EL (cell line): ENCODE data around the gene NODAL.

Experiments used
- DNase-seq: peaks from one replicate; pipeline ENCODE4 v3.0.0-alpha.2; 2016

NODAL gene

DNA sequence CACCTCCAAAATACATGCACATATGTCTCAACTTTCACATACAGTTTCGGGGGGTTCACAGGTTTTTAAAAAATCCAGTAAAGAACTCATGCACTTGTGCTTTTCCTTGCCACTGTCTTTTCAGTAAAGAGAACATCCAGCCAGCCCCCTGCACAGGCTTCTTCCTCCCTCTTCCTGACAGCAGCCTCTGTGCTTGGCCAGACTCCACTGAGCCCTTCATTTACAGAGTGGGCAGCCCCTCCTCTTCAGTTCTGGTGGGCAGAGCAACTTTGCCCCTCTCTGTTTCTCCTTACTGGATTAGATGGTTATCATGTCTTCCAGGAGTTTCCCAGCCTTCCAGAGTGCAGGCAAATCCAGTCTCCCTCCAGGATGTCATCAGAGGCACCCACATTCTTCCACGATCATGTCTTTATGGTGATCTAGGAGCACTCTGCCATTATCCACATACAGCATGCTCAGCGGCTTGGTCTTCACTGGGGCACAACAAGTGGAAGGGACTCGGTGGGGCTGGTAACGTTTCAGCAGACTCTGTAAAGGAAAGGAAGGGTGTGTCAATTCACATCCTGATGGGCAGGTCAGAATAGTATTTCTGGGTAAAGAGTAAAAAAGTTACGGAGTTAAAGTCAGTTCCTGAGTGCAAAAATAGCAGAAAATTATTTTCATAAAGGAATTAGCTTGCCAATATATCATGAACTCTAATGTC lies 8.8 kb downstream of the NODAL start:
- DNase-seq = no peak

DNA sequence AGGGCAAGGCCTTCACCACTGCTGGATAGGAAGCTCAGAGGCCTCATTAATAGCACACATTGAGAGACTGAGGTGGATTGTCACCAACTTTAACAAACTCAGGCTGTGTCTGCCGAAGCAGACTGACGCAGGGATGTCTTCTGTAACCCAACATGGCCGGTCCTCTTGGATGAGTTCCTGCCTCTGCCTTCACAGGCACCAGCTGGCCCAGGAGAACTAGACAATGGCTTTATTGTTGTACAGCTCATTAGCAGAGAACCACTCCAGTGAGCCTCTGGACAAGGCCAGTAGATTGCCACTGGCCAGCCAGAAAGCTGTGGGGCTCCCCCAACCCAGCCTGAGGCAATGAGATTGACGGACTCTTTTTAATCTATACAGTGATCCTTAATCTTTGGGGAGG lies 9.4 kb downstream of the NODAL start:
- no peak for DNase-seq

DNA sequence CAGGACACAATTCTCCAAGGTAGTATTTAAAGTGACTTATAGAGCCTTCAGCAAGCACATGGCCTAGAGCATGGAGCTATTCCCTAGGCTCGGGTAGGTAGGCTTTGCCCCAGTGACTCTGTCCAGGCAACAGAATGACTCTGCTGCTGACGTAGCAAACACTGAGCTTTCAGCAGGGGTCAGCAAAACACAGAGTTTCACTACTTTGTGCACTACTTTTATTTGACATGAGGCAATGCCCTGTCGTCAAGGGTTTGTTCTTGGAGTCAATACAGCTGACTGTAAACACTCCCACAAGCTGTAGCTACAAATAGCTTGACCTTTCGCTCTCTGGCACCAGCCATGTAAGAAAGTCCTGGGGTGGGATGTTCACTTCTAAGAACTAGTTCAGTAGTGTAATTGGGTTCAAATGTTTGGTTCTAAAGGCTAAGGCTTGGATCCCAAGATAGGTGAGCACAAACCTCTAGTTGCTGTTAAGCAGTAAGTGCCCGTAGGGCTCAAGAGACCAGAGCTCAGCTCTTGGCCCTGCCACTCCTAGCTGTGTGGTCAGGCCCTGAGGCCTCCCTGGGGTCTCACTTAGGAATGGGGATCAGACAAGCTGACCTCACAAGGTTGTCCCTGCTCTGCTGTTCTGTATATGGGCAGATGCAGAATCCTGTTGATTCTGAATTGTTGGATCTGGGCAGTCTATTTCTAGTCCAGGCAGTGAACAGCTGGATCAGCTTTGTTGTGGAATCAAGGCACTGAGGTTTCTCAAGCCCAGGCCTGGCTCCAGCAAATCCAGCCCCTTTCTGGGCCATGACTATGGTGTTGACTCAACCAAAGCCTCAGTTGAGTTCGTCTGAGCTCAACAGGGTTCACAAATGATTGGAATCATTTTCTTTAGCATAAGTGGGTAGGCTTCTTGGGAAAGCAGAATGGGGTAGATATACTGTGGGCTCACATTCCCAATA lies 10.7 kb downstream of the NODAL start:
- no peak for DNase-seq

DNA sequence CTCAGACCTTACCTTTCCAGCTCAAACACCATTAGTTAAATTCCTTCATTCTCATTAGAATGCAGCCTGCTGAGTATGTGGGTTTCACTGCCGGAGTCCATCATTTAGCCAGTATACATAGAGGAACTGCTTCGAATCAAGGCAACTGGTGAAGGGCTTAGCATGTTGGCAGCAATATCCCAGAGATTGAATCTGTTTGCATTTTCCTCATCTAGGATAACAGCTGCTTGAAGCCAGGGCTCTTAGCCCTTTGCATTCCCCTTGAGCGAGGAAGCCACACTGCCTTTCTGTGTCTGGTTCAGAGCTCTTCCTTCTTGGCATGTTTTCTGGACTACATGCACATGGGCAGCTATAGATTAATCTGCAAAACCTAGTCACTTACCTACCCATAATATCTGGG lies 14.7 kb downstream of the NODAL start:
- DNase-seq = no peak

DNA sequence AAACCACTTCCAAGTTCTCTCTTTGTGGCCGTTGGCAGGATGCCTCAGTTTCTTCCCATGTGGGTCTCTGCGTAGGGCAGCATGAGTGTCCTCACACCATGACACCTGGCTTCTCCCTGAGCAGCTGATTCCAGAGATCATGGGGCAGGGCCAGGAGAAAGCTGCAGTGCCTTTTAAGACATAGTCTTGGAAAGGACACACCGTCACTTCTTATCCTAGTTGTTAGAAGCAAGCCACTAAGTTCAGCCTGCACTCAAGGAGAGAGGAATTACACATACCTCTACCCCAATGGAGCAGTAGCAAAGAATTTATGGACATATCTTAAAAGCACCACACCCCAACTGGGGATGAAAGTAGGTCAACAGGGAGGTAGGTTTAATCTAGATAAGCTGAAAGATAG lies 16.4 kb downstream of the NODAL start:
- DNase-seq = no peak

DNA sequence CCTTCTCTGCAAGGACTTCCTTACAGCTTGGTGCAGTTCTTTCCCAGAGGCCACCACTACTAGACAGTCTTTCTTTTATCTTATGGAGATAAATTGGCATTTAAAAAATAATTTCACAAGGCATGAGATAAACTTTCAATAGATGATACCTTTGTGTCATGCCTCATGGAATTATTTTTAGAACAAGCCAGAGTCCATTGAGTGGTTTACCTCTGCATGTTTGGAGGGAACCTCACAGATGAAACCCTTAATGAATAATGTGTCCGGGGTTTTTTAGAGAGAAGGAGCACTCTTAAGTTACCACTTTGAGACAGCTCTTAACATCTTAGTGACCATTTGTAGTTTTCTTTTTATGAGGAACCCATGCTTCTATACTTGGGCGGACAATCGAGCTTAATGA lies 17.2 kb downstream of the NODAL start:
- no peak for DNase-seq

DNA sequence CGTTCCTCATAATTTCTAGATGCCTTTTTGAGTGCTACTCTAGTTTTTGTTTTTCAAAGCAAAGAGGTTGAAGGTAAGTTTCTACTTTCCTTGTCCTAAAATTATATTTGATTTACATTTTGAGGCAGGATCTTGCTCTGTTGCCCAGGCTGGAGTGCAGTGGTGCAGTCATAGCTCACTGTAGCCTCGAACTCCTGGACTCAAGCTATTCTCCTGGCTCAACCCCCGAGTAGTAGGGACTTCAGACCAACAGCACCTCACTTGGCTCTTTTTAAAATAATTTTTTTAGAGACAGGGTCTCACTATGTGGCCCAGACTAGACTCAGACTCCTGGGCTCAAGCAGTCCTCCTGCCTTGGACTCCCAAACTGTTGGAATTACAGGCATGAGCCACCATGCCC lies 22.8 kb downstream of the NODAL start:
- DNase-seq = no peak

DNA sequence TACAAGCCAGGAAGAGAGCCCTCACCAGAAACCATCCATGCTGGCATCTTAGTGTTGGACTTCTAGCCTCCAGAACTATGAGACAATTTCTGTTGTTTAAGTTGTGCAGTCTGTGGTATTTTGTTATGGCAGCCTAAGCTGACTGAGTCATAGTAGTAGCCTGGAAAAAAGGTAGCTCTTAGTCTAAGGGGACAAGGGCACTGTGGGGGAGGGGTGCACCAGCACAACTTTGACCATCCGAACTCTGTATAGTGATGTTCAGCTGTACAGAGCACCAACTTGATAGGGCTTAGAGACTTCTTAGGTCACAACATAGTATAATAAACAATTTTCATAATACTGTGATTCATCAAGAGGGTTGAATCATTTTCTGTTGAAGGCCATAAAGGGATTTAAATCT lies 23.3 kb downstream of the NODAL start:
- peak; percentile 68 for DNase-seq

DNA sequence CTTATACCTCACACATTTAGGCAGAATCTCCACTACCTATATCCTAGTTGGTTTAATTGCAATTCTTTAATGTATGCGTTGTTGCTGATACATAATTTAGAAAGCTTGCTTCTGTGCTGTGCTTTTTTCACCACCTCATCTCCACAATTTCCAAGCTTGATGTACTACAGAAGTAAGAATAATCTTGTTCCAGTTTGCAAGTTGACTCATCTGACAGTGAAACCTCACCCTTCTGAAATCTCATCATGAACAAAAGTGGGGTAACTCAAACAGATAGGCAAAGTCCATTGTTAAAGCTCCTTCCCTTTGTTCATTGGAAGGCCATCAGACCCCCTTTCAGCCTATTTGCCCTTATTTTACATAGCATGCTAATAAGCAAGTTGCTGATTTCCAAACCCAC lies 23.9 kb downstream of the NODAL start:
- no peak for DNase-seq

DNA sequence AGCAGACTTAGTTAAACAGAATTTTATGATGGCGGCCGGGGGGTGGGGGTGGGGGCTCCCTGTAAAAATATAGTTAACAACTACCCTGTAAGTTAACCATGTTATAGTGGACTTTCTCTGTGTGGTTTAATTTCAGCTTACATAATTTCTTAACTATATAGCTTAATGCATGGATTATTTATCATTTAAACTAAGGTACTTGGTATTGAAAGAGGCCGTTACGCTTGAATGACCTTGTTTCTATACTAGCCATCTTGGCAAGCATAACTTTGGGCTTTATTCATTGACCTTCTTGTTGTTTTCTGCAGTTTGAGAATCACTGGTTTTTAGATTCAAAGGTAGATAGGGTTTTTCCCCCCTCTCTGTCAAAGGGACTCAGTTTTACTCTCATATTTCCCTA lies 29.1 kb downstream of the NODAL start:
- no peak for DNase-seq

DNA sequence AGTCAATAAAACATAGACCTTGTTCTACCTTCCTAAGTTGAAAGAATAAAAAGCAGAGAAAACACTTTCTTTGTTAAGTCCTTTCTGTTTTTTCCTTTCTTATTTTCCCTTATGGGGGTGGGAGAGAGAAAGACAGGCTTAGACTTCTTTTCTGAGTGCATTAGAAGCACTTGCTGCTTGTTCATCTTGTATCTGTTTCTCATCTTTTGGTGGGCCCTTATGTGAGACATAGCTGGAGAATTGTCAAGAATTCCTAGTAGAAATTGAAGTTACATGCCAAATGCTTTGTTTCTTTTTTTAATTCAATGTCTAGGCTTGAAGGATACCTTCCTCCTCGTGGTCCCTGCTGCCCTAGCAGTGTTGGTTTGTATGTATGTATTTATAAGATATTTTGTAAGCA lies 30.9 kb downstream of the NODAL start:
- DNase-seq = no peak

DNA sequence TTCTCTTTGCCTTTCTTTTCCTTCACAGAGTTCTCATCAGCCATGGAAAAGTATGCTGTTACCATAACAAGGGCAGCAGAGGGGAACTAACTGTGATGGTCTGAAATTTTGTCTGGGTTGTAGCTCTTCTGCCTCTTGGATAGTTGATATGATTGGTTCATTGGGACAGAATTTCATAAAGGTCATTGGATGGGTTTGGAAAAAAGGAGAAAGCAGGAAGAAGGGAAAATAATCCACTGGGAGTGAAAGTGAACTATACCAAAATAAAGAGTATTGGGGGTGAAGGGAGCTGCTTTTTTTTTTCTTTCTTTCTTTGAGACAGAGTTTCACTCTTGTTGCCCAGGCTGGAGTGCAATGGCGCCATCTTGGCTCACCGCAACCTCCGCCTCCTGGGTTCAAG lies 31.7 kb downstream of the NODAL start:
- DNase-seq = no peak

DNA sequence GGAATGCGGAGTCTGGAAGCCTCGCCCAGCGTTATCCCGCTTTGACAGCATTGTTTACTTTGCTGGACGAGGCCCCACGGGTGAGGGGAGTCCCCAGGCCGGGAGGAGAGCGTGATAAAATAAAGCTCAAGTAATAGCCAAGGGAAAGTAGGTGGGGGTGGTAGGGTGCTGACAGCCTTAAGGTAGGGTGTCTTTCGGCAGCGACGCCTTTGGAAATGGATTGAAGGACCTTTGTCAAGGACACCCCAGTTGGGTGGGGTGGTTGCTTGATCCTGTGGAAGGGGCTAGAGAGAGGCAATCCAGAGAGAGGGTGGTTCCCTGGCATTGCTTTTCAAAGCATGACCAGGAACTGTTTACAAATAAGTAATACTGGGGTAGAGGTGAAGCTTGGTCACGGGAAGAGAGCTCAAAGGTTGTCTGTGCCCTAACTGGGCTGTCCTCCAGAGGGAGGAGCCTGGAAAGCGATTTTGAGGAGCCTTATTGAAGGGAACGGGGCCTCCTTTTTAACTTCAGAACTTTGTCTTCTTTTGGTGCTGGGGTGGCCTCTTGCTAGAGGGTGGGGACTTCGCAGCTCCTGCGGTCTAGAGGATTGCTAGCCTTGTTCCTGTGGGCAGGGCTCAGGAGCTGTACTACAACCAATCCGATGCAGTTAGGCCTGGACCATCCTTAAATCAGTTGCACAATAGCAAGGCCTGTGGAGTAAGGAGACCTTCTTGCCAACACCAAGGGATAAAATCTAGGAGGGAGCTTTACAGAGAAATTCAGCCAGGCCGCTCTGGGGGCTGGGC lies 36.2 kb downstream of the NODAL start:
- DNase-seq = peak; percentile 95

DNA sequence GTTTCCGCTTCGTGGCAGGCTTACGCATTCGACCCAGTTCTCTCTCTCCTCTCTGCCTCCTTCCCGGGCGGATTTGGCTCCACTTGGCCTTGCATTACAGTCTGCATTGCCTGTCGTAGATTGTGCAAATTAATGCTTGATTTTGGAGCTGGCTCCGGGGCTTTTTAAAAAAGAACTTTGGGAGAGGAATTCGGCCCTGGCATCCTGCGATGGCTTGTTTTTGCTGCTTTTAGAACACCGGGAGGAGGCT lies 36.8 kb downstream of the NODAL start:
- no peak for DNase-seq

DNA sequence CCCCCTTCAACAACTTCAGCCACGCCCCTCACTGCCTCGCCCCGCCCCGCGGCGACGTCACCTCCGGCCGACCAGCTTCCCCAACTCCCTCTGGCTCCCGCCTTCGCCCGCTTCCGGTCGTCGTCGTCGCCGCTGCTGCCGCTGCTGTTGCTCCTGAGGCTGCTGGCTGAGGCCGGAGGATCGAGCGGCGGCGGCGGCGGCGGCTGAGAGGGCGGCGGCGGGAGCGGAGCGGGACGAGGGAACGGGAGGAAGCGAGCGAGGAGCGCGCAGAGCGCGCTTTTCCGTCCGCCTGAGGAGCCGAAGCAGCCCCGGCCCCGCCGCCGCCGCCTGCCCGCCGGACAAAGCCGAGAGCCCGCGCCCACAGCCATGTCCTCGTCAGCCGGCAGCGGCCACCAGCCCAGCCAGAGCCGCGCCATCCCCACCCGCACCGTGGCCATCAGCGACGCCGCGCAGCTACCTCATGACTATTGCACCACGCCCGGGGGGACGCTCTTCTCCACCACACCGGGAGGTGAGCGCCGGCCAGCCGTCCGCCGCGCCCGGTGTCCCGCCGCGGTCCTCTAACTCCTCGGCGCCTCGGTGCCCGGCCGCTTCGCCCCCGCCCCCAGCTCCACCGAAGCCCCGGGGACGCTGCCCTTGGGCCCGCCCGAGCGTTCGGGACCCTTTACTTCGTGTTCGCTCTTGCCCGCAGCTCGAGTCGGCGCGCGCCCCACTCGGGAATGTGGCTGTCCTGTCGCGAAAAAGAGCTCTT lies 37.3 kb downstream of the NODAL start, which contains the start of gene EIF4EBP2:
Gene EIF4EBP2 (plus strand): TSS at position 110 of the 751 bp plus-strand sequence. CDS start 257 bp downstream, at position 367.
- peak; percentile 96 for DNase-seq

DNA sequence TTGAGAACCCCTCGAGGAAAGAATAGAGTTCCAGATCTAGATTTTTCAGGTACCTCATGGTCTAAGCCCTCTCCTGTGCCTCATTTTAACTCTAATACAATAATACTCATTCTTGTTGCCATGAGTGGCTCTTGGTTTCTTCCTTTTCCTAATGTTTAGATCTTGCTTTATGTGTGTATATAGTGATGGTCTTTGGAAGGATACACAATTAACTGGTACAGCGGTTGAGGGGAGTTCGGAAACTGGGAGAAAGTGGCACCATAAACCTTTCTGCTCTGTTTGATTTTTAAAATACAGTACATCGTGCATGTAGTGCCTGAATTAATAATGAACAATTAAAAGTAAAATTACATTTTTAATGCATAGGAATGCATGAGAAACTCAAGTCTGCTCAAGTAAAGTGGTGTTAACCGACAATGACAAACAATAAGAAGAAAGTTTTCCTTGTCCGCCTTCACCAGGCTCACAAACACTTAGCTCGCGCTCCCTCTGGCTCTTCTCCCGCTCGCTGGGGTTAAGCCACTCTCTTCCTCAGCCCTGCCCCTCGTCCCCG lies 37.9 kb downstream of the NODAL start:
- DNase-seq = no peak

DNA sequence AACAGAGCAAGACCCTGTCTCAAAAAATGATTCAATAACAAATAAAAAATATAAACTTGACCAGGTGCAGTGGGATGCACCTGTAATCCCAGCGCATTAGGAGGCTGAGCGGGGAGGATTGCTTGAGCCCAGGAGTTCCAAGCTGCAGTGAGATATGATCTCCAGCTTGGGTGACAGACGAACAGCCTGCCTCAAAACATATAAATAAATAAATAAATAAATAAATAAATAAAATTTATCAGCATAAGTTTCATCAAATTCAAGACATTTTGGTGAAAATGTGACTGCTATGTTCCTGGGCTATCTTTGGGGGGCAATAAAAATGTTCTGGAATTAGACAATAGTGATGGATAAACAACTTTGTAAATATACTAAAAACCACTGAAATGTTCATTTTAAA lies 42.3 kb downstream of the NODAL start:
- DNase-seq = no peak

DNA sequence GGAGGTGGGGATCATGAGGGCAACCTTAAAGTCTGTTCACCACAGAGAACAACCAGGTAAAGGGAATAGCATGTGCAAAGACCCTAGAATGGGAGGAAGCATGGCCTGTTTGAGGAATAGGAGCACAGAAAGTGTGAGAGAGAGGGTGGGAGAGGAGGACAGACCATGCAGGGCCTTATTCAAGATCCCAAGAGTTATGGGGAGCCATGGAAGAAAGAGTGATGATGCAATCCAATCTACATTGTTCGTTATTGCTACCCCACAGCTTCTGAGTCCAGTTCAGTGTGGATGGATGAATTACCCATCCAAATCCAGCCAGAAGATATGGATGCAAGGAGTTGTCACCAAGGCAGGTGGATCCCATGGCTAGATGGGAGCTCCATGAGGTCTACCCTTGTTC lies 45.3 kb downstream of the NODAL start:
- DNase-seq = no peak

DNA sequence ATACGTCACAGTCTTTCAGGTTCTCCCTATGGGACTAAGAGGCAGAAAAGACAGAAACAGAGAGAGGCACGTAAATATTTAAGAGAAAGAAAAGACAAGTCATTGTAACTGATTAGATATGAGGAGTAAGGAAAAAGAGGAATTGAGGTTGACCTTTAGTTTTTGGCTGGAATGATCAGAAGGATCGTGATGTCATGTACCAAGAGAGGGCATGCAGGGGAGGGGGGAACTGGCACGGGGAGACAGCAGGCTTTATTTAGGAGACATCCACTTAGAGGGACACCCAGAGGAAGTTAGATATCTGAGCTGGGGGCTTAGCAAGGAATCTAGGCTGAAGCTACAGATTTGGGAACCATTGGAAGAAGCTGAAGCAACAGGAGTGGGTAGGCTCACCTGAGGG lies 49.8 kb downstream of the NODAL start:
- no peak for DNase-seq
